GM19351 (cell line): ENCODE data around the gene SEZ6L.

Experiments used
- ATAC-seq: cut with Tn5 transposase; IDR thresholded peaks from one replicate; pipeline ENCODE4 v1.9.1; 2021; ENCODE audit warnings: mild to moderate bottlenecking, moderate library complexity; ENCODE audit not compliant: unreplicated experiment

Gene SEZ6L

DNA sequence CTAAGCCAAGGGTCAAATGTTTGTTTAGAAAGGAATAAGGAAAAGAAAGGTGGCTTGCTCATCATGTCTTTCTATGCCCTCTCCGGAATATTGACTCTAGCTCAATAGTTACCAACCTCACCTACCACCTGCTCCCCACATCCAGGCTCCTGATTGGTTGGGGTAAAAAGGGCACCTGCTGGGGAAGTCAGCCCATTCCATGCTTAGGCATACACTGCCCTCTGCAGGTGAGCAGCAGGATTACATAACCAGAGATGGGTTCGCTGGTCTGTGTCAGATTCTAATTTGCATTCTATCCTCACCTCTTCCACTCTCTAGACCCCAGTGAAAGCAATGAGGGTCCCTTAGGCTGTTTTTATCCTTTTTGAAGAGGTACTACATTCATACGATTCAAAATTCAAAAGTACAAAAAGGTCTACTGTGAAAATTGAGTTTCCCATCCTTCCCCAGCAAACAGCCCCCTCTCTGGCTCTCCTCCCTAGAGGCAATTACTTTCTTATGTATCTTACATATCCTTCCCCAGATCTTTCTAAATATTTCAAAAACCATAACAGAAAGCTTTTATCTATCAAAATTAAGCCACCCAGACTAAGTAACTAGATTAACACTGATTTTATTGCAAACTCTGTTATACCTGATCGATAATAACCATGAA, 161.8 kb downstream of the SEZ6L start:
- no peak for ATAC-seq

DNA sequence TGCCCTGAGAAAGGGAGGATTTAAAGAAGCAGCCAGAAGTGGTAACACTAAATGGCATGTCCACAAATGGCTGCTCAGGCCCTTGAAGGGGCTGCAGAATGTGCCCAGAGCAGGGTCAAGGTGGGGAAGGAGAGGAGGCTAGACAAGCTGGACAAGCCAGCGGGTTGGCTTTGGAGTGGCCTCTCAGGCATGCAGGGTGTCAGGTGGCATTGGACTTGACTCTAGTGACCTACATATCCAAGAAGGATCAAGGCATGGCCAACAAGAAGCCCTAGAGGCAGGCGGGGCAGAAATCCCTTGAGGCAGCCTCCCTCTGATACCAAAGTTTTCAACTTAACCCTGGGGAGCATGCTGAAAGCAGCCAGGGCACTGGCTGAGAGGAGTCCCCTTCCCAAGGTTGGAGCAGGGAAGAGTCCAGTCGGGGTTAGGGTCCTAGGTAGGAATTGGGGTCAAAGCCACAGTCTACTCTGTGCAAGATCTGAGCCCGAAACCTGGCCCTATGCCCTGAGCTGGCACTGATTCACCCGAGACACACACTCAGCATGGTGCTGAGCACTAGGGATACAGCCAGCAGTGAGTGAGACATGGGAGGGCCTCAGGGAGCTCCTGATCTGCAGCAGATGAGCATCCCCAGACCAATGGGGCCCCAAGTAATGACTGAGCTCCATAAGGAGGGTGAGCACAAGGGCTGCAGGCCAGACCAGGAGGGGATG, 164.0 kb downstream of the SEZ6L start:
- ATAC-seq, result no peak

DNA sequence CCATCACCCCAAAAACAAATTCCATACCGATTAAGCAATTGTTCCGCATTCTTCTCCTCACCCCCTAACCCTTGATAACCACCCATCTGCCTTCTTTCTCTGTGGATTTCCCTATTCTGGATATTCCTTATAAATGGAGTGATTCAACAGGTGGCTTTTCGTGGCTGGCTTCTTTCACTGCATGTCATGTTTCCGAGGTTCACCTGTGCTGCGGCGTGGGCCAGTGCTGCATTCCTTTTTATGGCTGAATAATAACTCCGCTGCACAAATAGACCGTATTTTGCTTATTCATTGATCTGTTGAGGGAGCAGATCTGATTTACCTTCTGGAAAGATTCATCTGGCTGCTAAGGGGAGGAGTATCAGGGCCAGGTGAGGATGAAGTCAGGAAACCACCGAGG, 165.0 kb downstream of the SEZ6L start:
- ATAC-seq, result no peak

DNA sequence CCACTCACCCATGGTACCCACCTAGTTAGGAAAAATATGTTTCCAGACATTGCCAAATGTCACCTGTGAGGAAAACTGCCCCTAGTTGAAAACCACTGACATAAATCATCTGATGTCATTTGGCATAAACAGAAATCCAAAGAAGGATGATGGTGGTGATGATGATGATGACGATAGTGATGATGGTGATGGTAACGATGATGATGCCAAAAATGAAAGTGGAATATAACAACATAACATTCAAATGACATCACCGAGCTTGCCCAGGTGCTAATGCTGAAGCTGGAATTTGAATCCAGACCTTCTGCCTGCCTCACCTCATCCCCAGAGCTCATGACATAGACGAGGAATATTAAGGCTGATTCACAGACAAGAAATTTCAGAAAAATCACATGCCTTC, 167.5 kb downstream of the SEZ6L start:
- no peak for ATAC-seq

DNA sequence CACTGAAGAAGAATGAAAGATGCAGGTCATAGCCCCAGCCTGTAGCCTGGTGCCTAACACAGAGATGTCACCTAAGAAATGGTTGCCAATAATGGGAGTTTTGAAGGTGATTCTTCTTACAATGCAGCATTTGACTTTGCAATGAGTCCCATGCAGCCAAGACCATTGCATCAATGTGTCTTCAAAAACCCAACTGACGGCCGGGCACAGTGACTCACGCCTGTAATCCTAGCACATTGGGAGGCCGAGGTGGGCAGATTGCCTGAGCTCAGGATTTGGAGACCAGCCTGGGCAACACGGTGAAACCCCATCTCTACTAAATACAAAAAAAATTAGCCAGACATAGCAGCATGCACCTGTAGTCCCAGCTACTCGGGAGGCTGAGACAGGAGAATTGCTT, 170.5 kb downstream of the SEZ6L start:
- no peak for ATAC-seq

DNA sequence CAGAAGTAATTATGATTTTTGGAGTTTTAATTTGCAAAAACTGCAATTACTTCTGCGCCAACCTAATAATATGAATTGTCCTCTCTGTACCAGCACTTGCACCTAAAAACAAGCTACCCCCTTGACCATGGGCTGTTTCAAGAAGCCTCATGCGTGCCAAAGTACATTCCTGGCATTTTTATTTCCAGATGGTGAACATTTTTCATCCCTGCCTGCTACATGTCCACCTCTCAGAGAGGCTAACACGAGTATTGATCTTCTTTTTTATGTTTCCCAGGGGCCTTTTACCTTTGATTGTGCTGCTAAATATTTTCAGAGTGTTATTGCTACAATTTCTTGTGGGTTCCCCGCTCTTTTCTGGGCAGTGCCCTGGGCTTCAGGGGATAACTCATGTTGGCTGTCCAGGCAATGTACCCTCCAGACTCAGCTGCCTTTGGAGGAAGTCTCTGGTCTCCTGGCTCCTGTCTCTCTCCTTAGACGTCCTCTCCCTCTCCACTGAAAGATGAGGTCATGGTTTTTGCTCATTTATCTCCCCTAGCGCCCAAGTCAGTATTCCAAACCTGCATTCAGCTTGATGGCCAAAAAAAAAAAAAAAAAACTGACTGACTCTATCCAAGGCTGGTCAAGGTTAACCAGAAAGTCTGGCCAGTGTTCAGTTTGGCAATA, 173.6 kb downstream of the SEZ6L start:
- no peak for ATAC-seq

DNA sequence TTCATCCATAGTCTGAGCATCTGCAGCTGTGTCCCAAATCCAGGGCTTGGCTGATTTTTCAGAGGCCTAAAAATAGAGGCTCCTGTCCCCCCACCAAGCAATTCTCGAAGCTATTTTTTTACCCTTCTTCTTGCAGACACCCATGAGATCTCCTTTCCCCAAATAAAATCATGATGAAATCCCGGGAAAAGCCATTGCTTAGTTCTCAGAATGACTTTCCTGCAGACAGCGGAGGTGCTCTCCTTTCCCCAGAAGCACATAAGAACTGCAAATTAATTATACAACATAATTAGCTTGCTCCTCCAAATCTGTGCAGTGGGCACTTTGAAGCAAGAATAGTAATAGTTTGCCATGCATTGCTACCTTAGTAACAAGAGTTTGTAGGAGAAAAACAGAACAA, 176.2 kb downstream of the SEZ6L start:
- no peak for ATAC-seq

DNA sequence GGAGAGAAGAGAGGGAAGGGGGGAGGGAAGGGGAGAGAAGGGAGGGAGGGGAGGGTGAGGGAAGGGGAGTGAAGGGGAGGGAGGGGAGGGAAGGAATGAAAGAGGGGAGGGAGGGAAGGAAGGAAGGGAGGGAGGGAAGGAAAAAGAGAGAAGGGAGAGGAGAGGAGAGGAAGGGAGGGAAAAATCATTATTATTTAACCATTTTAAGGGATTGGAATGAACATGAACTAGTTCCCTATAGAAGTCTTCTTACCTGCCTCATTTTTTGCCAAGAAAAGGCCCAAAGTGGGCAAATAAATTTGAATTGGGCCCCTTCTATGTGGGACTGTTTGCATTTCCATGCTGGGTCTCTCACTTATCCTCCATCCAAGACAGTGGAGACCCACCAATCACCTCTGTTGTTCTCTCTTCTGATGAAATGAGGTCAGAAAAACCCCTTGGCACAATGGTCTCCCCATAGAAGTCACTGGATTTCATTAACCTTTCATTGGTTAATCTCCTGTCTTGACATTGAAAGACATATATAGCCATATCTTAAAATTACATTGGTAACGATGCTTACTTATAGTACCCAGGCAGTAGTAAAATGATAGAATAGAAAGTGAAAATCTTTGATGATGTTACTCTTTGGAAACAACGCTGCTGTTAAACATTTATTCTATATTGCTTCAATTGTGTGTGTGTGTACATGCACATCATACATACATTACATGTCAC, 179.7 kb downstream of the SEZ6L start:
- no peak for ATAC-seq

DNA sequence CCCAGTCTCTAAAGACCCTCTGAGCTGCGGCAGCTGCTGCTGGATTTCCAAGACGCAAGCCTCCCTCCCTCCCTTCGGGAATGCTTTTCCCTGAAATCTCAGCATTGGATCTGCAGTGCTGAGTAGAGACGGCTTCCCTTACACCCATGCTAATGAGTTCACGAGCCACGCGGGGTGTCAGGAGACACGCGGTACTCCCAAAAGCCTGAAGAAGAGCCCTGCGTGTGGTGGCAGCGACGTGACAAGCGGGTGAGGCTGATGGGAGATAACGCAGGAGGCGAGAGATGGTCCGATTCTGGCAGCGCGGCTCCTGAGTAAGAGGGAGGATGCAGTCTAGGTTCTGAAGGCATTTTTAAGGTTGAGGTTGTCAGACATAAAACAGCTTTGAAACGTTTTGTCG, 185.4 kb downstream of the SEZ6L start:
- ATAC-seq, result no peak

DNA sequence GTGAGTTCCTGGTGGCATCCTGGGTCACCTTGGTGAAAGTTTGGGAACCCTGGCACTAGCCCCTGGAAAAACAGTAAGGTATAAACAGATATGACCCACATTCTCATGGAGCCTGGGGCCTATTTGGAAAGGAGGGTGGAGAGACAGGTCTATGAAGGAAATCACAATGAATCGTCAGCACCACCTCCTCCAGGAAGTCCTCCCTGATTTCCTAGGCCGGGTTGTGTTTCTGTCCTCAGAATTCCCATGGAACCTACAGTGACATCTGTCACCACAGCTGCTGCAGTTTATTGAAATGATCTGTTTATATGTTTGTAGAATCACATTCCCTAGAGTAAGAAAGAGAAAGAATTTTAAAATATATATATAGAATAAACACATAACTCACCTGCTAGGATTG, 188.0 kb downstream of the SEZ6L start:
- no peak for ATAC-seq

DNA sequence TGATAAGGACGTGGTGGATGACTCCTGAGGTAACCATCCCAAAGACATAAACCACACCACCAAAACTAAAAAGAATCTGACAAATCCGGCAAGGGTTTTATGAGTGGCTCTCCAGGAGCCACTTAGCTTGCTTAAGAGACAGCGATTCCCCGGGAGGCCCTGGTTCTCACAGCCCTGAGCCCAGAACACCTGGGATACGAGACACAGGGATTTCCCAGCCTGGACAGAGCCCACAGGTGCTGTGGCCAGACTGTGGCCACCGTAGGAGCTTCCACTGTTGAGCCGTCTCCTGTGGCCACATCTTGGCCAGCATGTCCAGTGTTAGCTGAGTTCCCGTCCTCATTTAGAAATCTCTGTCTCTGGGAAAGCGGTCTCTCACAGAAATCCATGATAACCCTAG, 188.6 kb downstream of the SEZ6L start:
- ATAC-seq, result no peak

DNA sequence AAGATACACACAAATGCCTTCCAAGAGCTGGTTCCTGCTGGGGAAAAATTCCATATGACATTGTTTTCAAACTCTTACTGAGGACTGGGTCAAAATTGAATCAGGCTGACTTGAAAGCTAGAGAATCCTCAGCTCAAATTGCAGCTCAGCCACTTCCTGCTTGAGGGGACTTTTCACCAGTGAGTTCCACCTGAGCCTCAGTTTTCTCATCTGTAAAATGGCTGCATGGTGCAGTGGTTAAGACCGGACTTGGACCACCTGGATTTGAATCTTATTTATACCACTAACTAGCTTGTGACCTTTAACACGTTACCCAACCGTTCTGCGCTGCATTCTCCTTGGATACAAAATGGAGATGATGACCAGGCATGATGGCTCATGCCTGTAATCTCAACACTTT, 189.9 kb downstream of the SEZ6L start:
- ATAC-seq, result no peak

DNA sequence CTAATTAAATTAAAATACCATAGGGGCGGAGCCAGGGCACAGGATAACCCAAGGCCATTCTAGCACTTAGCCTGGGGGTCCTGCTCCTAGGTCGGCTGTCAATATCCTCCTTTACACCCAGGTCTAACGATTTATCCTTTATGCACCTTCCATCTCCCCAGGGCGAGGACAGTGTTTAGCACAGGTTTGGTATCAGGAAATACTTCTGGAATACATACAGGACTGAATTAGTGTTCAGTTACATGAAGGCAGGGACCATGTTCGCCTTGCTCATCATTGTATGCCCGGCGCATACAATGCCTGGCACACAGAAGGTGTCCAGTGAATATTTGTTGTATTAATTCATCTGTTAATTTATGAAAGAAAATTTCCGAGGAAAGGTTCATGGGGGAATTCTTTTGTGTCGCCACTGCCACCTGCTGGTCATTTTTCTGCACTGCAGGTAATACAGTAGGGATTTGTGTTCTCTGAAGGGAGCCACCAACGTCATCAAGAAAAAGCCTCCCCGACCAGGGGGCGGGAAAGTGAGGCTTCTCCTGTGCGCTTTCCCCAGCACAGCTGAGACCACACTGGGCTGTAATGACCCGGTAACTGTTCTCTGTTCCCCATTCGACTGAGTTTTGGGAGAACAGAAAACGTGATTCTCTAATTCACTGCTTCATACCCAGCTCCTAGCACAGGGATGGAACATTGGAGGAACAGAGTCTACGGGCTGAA, 191.1 kb downstream of the SEZ6L start:
- no peak for ATAC-seq

DNA sequence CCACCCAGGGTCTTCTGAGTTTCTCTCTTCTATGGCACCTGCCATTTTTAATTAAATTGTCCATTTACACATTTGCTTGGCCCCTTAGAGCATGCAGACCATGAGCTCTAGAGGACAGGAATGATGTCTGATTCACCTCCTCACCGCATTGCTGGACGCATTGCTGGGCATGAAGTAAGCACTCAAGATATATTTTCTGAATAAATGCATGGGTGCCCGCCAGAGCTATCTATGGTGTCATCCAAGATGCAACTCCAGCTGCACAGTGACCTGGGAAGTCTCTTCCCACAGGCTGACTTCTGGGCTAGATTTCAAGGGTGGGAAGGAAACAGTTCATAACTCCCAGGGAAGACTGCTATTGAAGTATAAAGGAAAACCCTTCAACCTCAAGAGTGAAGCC, 193.2 kb downstream of the SEZ6L start:
- no peak for ATAC-seq

DNA sequence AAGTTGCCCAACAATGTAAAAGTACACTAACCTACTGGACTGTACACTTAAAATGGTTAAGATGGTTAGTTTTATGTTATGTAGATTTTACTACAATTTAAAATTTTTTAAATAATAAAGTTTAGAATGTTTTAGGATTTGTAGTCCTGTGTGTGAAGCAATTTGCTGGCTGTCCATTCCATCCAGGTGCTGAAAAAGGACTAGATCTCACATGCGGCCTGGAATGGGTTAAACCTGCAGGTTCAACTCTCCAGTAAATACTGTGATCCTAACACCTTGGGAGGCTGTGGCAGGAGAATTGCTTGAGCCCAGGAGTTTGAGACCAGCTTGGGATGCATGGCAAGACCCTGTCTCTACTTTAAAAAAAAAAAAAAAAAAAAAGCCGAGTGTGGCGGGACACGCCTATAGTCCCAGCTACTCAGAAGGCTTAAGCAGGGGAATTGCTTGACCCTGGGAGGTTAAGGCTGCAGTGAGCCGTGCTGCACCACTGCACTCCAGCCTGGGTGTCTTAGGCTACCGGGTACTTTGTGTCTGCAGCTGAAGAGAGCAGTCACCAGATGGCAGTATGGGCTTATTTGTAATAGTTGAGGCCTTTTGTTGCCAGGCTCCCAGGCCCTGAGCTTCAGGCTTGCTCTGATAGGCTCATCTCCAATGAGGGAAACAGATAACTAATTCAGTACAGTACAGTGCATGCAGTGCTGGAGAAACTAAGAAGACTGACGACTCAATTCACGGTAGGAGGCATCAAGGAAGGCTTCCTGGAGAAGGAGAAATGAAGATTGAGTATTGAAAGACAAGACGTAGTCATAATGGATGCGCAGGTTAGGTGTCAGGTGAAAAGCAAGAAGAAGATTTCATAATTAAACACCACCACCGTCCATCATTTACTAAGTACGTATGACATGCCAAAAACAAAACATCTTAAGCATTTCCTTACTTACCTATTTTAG, 195.1 kb downstream of the SEZ6L start:
- no peak for ATAC-seq

DNA sequence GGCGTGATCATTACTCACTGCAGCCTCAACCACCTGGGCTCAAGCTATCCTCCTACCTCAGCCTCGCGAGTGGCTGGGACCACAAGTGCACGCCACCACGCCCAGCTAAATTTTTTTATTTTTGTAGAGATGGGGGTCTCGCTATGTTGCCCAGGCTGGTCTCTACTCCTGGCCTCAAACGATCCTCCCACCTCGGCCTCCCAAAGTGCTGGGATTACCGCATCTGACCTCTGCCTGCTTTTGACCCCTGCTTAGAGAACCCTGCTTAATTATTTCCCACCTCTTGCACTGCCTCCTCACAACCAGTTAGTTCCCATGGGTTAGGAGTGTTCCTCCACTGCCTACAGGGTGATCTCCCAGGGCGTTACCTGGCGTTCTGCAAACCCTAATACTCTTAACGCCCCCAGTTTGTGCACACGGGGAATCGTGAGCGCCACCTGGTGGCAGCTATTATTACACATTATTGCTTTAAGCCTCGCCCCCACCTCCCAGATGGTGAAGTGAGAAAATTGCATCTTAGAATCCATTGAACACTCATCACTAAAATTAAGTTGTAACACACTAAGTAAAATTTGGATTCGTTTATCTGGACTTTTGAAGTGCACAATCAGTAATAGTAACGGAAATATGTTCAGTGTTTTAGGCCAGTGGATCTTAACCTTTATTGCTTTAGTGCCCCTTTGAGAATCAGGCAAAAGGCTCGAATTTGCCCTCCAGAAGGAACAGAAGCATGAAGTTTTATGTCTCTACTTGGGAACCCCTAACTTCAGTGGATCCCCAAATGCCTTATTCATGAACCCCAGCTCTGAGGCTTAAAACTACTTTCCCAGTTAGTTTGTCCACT, 198.4 kb downstream of the SEZ6L start:
- ATAC-seq, result no peak

DNA sequence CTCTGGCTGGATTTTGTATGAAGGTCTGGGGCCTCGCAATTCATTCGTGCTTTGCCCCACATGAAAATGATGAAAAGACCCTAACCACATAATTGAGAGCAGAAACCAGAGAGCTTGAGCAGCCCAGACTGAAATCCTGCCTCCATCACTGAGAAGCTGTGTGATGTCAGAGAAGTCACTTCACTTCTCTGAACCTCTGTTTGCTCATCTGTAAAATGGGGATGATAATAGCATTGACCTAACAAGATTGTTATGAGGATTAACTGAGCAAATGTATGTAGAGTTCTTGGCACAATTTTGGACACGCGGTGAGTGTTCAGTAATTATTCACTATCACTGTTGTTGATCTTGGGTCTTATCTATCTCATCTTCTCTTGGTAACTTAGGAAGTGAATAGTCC, 203.6 kb downstream of the SEZ6L start:
- ATAC-seq, result no peak

DNA sequence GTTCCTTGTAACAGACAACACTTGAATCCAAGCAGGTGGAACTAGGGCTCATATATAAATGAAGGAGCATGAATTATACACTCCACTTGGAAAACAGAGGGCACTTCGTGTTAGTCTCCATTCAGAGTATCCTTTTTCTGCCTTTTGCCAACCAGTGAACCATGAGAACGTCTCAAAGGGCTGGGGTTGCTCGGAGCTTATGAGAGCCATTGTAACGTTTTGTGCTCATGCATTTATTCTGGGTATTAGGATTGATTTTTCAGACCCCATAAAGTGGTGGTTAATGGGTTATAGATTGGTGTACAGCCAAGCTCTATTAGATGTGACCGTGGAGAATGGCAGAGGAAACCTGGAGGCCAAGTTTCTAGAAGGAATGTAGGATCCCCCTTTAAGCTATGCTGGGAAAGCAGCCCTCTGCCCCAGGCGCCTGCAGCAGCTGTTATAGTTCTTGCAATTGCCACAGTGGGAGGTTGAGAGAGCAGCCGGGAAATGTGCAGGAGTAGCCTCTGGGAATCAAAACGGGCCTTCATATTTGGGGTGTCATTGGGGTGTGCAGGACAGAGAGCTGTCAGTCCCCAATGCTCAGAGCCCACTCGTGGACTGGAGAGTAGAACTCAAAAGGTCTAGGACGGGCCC, 205.2 kb downstream of the SEZ6L start:
- no peak for ATAC-seq
